D721Med (cell line): ENCODE data around the gene SBSN.

Source experiments
- DNase-seq: peaks from one replicate; pipeline ENCODE4 v3.0.0; 2011; ENCODE audit warnings: low spot score; ENCODE audit not compliant: insufficient read length
- FAIRE-seq: peaks from 2 replicates; lab custom pipeline; 2011; peaks lifted over from hg19 to GRCh38; lab: Jason Lieb, UNC
- TF ChIP-seq, protein P1 (sequence below): IDR thresholded peaks from 2 replicates; pipeline ENCODE4 v1.5.1; 2012; ENCODE audit warnings: mild to moderate bottlenecking, control low read depth; ENCODE audit not compliant: insufficient read depth; ENCODE audit errors: missing control alignments

The SBSN gene

DNA sequence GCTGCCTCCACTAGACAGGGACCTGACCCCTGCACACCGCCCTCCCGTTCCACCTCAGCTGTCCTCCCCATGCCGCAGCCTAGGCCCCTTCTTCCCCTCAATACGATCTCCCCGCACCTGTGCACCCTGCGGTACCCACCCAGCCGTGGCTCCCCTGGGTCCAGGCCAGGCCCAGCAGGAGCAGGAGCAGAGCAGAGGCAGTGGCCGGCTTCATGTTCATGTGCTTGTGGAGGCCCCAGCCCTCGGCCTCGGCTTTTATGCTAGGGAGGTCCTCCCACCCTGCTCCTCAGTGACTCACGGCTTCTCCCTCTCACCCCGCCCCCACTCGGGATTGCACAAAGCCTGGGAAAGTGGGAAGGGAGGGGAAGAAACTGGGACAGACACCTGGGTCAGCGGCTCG is 26.4 kb downstream of the SBSN start:
- DNase-seq (no peak), FAIRE-seq (no peak)
- TF ChIP-seq, protein P1, sequence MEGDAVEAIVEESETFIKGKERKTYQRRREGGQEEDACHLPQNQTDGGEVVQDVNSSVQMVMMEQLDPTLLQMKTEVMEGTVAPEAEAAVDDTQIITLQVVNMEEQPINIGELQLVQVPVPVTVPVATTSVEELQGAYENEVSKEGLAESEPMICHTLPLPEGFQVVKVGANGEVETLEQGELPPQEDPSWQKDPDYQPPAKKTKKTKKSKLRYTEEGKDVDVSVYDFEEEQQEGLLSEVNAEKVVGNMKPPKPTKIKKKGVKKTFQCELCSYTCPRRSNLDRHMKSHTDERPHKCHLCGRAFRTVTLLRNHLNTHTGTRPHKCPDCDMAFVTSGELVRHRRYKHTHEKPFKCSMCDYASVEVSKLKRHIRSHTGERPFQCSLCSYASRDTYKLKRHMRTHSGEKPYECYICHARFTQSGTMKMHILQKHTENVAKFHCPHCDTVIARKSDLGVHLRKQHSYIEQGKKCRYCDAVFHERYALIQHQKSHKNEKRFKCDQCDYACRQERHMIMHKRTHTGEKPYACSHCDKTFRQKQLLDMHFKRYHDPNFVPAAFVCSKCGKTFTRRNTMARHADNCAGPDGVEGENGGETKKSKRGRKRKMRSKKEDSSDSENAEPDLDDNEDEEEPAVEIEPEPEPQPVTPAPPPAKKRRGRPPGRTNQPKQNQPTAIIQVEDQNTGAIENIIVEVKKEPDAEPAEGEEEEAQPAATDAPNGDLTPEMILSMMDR: no peak

DNA sequence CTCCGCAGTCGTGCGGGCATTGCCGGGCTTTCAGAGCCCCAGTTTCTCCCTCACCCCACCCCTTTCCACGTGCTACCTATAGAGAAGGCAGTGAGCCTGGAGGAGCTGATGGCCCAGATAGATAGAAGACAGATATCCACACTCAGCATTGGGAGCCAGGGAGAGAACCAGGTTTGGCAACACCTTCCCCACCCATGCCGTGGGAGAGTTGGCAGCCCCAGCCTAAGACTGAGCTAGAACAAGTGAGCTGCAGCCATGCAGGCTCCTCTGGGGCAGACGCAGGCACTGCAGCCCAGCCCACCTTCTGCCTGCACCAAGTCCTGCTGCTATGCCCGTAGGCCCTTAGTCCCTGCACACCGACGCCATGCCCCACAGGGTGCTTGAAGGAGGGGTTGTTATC is 27.5 kb downstream of the SBSN start:
- TF ChIP-seq, protein P1: no peak
- DNase-seq (no peak), FAIRE-seq (no peak)

DNA sequence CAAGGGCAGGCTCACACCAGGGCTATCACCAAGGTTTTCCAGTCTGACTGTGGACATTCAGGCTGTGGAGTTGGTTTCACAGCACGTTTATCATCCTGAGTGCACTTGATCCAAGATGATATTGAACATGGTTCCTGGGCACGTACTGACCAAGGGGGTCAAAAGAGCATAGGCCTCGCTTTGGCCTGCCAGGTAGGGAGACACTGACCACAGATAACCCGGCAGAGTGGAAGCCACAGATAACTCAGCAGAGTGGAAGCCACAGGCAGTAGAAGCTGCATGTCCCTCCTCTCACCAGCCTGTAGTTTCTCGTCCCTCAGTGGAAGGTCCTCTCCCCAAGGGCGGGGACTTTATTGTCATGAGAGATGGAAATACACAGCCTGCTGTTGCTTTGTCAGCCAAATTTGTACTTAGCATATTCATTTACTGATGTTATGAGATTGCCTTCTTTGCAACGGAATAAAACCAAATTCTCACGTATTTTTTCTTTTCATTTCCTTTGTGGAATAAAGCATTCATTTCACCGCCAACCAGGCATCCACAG is 29.1 kb downstream of the SBSN start:
- TF ChIP-seq, protein P1: no peak
- DNase-seq: no peak
- FAIRE-seq: no peak

DNA sequence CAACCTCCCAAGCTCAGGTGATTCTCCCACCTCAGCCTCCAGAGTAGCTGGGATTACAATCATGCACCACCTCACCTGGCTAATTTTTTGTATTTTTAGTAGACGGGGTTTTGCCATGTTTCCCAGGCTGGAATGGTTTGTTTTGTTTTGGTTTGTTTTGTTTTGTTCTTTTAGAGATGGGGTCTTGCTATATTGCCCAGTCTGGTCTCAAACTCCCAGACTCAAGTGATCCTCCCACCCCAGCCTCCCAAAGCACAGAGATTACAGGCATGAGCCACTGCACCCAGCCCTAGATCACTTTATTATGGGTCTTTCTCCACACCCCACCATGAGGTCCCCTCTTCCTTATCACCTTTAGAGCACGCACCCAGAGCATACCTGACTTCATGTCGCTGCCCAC is 29.9 kb downstream of the SBSN start:
- no peak for FAIRE-seq
- TF ChIP-seq, protein P1: no peak
- no peak for DNase-seq

DNA sequence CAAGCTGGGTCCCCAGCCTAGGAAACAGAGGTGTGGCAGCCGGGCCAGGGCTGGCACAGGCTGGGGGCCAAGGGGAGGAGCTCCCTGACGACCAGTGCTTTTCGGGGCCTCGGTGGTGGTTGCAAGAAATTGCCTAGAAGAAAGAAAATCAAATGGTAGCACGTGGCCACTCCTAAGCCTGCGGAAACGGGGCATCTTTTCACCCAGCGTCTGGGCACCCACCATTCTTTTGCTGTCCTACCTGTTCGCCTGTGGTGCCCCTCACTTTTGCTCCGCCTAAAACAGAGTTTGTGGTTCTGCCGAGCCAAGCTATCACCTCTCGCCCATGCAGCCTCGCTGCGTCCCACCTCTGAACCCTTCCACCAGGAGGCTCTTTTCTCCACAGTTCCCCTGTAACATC is 30.7 kb downstream of the SBSN start:
- FAIRE-seq: no peak
- TF ChIP-seq, protein P1: no peak
- no peak for DNase-seq

DNA sequence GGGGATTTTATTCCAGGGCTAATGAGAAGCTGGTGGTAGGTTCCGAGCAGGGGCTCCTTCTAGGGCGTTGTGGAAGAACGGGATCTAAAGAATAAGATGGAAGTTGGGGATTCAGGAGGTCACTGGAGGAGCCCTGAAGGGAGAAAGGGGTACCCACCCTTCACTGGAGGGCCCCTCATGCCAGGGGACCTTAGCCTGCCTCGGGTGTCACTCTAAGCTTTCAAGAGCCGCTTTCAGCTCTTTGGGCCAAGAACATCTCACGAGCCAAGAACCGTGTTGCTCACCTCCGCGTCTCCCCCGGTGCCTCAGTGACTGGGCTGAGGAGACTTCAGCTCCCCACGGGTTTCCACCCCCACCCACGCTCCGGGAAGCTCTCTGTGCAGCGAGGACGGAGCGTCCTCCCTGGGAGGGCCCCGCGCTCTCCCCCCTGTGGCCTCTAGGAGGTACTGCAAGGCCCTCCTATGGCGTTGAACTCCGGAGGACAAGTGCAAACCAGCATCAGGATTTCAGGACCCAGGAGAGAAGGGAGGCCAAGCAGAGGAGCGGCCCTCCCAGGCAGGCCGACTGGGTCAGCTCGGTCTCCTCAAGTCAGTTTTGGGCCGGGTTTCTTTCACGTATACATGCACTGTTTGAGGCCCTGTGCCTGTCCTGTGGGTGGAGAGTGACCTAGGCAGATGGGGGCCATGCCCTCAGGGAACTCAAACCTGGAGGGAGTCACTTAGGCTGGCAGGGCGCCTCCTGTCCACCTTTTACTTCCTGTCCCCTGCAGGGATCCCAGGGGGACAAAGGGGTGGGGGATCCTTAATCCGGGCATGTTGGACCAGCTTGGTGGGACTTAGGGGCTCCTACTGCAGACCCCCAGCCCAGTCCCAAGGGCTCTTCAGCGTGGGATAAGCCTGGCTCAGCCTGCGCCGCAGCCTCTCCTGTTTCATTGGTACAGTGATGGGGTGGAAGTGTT is 32.7 kb downstream of the SBSN start:
- TF ChIP-seq, protein P1: peak; percentile 85
- DNase-seq (peak; percentile 87), FAIRE-seq (no peak)

DNA sequence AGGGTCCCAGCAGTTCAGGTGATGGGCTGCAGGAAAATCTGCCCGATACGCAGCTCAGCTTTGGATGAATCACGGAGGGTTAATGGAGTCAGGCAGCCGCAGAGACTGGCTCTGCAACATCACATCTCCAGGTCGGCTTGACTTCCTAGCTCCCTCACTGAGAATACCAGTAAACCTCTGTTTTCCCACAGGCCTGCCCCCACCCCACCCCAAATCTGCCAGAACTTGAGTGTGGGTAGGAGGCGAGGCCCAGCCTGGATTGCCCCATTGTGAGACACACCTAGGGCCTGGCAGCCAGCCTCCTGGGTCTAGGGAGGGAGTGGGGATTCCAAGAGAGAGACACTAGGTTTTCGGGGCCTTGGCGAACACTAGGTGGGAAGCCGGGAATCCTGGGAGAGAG is 34.1 kb downstream of the SBSN start:
- no peak for FAIRE-seq
- no peak for DNase-seq
- TF ChIP-seq, protein P1: no peak
